Activated B cell treated with CpG ODN at 0.5 μM for 24 hours (primary cell): ENCODE results near the gene CSKMT. TPM values are rescaled to one million over a fixed set of nuclear protein-coding genes. Genes with fewer than 3 reads are reported as not detected.
A peak's percentile ranks its signal among the peaks of the same experiment; 100 is the strongest.

ENCODE experiments used
- ATAC-seq: fragments of 200-7000 bp; cut with Tn5 transposase; one replicate; pipeline ENCODE4 v1.10.0; 2021; ENCODE audit warnings: low read depth, mild to moderate bottlenecking, moderate library complexity
- CTCF ChIA-PET: fragments of 350-600 bp; sonication (Branson Sonifier 250); formaldehyde crosslinking; loops from one replicate; lab custom pipeline; 2021; ENCODE audit warnings: antibody characterized with exemption; lab: Charles Lee
- POLR2A ChIA-PET: fragments of 350-600 bp; sonication (Branson Sonifier 250); formaldehyde crosslinking; loops from one replicate; lab custom pipeline; 2021; ENCODE audit warnings: antibody characterized with exemption; lab: Charles Lee
- DNase-seq: peaks from one replicate; pipeline ENCODE4 v3.0.0; 2022
- H3K27ac Mint-ChIP-seq: one replicate; pipeline ENCODE4 v1.8.0; 2020; ENCODE audit warnings: mixed read lengths
- H3K27me3 Mint-ChIP-seq: one replicate; pipeline ENCODE4 v1.8.0; 2021; ENCODE audit warnings: mixed read lengths
- H3K36me3 Mint-ChIP-seq: one replicate; pipeline ENCODE4 v1.8.0; 2021; ENCODE audit warnings: low read depth, mixed read lengths
- H3K4me1 Mint-ChIP-seq: one replicate; pipeline ENCODE4 v1.8.0; 2021; ENCODE audit warnings: mixed read lengths
- H3K4me3 Mint-ChIP-seq: one replicate; pipeline ENCODE4 v1.8.0; 2020; ENCODE audit warnings: mild to moderate bottlenecking, mixed read lengths
- H3K9me3 Mint-ChIP-seq: one replicate; pipeline ENCODE4 v1.8.0; 2020; ENCODE audit warnings: mixed read lengths
- CTCF ChIP-seq: fragments of 200-600 bp; IDR thresholded peaks from one replicate; pipeline ENCODE4 v1.8.0; 2022; ENCODE audit warnings: antibody characterized with exemption, mild to moderate bottlenecking
- intact Hi-C: fragments of 100-400 bp; cut with micrococcal nuclease; formaldehyde crosslinking; loops from one replicate; pipeline ENCODE4 v1.15.1; 2024
- total RNA-seq: library from RNA; stranded (reverse); gene quantifications from 2 replicates; pipeline ENCODE4 v1.2.3, GENCODE V29; 2022

Gene CSKMT
- total RNA-seq, 1 donor from 2014 or later = 52.1 TPM

GRCh38 chr11:62677156-62677555 lies 12.0 kb downstream of the CSKMT start:
- ChIA-PET POLR2A (interaction anchor here (0.6 to 9.2 kb wide), 10 partner anchors 10 to 204 kb away, joined by 3 to 175 read pairs (median 7); partner anchors contain the start of genes C11orf98, CSKMT, GANAB and INTS5), CTCF (interaction anchor here (1.1 kb wide), 1 partner anchor 17 kb away, joined by 3 read pairs; no protein-coding TSS in a partner anchor)
- intact Hi-C loops = no loop called here
- no peaks in the 10 kb centered on the region for H3K9me3 Mint-ChIP-seq
- H3K27me3 Mint-ChIP-seq = no peaks in the 10 kb centered on the region
- peaks cover 57% of the 10 kb centered on the region for H3K4me1 Mint-ChIP-seq
- peak overlapping the region; percentile 91 for H3K4me3 Mint-ChIP-seq
- ATAC-seq = no peak
- no peak for DNase-seq
- peak overlapping the region; percentile 96 for H3K27ac Mint-ChIP-seq
- H3K36me3 Mint-ChIP-seq = peaks cover 48% of the 10 kb centered on the region
- TF ChIP-seq CTCF = no peak

- POLR2A ChIA-PET = interaction anchor here (1.2 to 9.2 kb wide), 6 partner anchors 11 to 203 kb away, joined by 4 to 175 read pairs (median 12); partner anchors contain the start of genes BSCL2, C11orf98, CSKMT and GANAB
- no peak for TF ChIP-seq CTCF
- intact Hi-C loops = loop anchor here (2.0 kb wide), 2 partner anchors 25 to 29 kb away; partner anchors contain the start of genes BSCL2, GNG3 and INTS5
- Mint-ChIP-seq H3K9me3 (no peaks in the 10 kb centered on the region), H3K27ac (peak overlapping the region; percentile 96), H3K4me3 (peak overlapping the region; percentile 91), H3K36me3 (peaks cover 47% of the 10 kb centered on the region), H3K27me3 (no peaks in the 10 kb centered on the region), H3K4me1 (peaks cover 51% of the 10 kb centered on the region)
- CTCF ChIA-PET = interaction anchor here (1.1 kb wide), 1 partner anchor 17 kb away, joined by 3 read pairs; no protein-coding TSS in a partner anchor
- DNase-seq (no peak), ATAC-seq (no peak)
Measured at GRCh38 chr11:62677714-62678113, 12.6 kb downstream of the CSKMT start.

GRCh38 chr11:62678433-62678769 lies 13.3 kb downstream of the CSKMT start:
- Mint-ChIP-seq H3K9me3 (no peaks in the 10 kb centered on the region), H3K36me3 (peaks cover 43% of the 10 kb centered on the region), H3K4me3 (peak overlapping the region; percentile 91), H3K27ac (peak overlapping the region; percentile 96), H3K4me1 (peaks cover 44% of the 10 kb centered on the region), H3K27me3 (no peaks in the 10 kb centered on the region)
- intact Hi-C loops = loop anchor here (2.0 kb wide), 2 partner anchors 26 to 28 kb away; partner anchors contain the start of genes BSCL2, GNG3 and INTS5
- no peak for TF ChIP-seq CTCF
- ATAC-seq (no peak), DNase-seq (no peak)
- POLR2A ChIA-PET = interaction anchor here (0.6 to 9.2 kb wide), 13 partner anchors 12 to 203 kb away, joined by 3 to 175 read pairs (median 9); partner anchors contain the start of genes B3GAT3, BSCL2, C11orf98 and CSKMT
- CTCF ChIA-PET = no interaction called here

GRCh38 chr11:62678770-62679696 lies 13.9 kb downstream of the CSKMT start, which contains the start of gene UBXN1:
UBXN1 (minus strand) TSS chr11:62679073; CDS start chr11:62678923, 150 bp downstream.
- peak; percentile 77 for DNase-seq
- H3K4me1 Mint-ChIP-seq = peaks cover 41% of the 10 kb centered on the region
- ATAC-seq = peak; percentile 74
- peak within 1 kb of the TSS; percentile 96 for H3K27ac Mint-ChIP-seq
- H3K9me3 Mint-ChIP-seq = no peaks in the 10 kb centered on the region
- ChIA-PET CTCF (interaction anchor here (1.9 to 2.3 kb wide), 3 partner anchors 10 to 202 kb away, joined by 4 to 21 read pairs (median 7); partner anchors contain the start of genes LRRN4CL and SLC3A2), POLR2A (interaction anchor here (0.5 to 9.2 kb wide), 21 partner anchors 7 to 202 kb away, joined by 3 to 175 read pairs (median 6); partner anchors contain the start of genes B3GAT3, BSCL2, C11orf98 and CSKMT)
- peaks cover 39% of the 10 kb centered on the region for H3K36me3 Mint-ChIP-seq
- H3K4me3 Mint-ChIP-seq = peak within 1 kb of the TSS; percentile 91
- no peaks in the 10 kb centered on the region for H3K27me3 Mint-ChIP-seq
- intact Hi-C loops = loop anchor here (1.0 to 2.0 kb wide), 6 partner anchors 8 to 49 kb away; partner anchors contain the start of genes BSCL2, C11orf98, CSKMT and GANAB
- TF ChIP-seq CTCF = no peak
